Measurements from ENCODE around the gene NCAPH2.

- TF ChIP-seq, protein P1, sequence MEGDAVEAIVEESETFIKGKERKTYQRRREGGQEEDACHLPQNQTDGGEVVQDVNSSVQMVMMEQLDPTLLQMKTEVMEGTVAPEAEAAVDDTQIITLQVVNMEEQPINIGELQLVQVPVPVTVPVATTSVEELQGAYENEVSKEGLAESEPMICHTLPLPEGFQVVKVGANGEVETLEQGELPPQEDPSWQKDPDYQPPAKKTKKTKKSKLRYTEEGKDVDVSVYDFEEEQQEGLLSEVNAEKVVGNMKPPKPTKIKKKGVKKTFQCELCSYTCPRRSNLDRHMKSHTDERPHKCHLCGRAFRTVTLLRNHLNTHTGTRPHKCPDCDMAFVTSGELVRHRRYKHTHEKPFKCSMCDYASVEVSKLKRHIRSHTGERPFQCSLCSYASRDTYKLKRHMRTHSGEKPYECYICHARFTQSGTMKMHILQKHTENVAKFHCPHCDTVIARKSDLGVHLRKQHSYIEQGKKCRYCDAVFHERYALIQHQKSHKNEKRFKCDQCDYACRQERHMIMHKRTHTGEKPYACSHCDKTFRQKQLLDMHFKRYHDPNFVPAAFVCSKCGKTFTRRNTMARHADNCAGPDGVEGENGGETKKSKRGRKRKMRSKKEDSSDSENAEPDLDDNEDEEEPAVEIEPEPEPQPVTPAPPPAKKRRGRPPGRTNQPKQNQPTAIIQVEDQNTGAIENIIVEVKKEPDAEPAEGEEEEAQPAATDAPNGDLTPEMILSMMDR (IDR thresholded peaks at IDR 0.05) = no peak
- TF ChIP-seq POLR2A (IDR thresholded peaks at IDR 0.05) = no peak
Measured at GRCh38 chr22:50469377-50470305, 38.4 kb upstream of the NCAPH2 start.
